ENCODE data around the gene EXOC6B. TPM values are rescaled to one million over a fixed set of nuclear protein-coding genes. Genes with fewer than 3 reads are reported as not detected.

The EXOC6B gene
- total RNA-seq, 1 experiment from 2014 or later = 34.3 TPM

- no peak for TF ChIP-seq EZH2 (IDR thresholded peaks at IDR 0.05; ENCODE audit: low read depth)
- no peak for TF ChIP-seq CTCF (conservative IDR thresholded peaks at IDR 0.05)
- Histone ChIP-seq H3K4me1 (replicated peaks; ENCODE audit: insufficient read depth) (no peaks in the 10 kb centered on the region; the same call in 1 of the 2 replicates), H3K27me3 (ENCODE audit: insufficient read depth, low read depth) (no peaks in the 10 kb centered on the region), H3K4me3 (no peak overlapping the region), H4K20me1 (ENCODE audit: insufficient read depth) (no peaks in the 10 kb centered on the region), H3K79me2 (ENCODE audit: low read depth) (no peaks in the 10 kb centered on the region), H3K4me2 (no peak overlapping the region), H3K9me2 (ENCODE audit: insufficient read depth) (no peaks in the 10 kb centered on the region), H3K36me3 (ENCODE audit: low read depth) (no peaks in the 10 kb centered on the region), H3K9me3 (ENCODE audit: insufficient read depth, low read depth) (no peaks in the 10 kb centered on the region), H3K27ac (no peak overlapping the region), H2AFZ (no peak overlapping the region), H3F3A (ENCODE audit: insufficient read depth, low read depth) (no peaks in the 10 kb centered on the region)
- no TSS peak for BruUV-seq (replicated peaks)
- no peak for DNase-seq
- POLR2A ChIA-PET (ENCODE audit: unreplicated experiment) = no interaction called here
- intact Hi-C loops (cut with micrococcal nuclease; ENCODE audit: unreplicated experiment) = no loop called here
- CTCF ChIA-PET = interaction anchor here (0.6 kb wide), 1 partner anchor 35 kb away, joined by 3 read pairs; no protein-coding TSS in a partner anchor
Measured at GRCh38 chr2:72413716-72414115, 412.1 kb downstream of the EXOC6B start.

- ChIA-PET CTCF (interaction anchor here (0.7 kb wide), 1 partner anchor 168 kb away, joined by 3 read pairs; no protein-coding TSS in a partner anchor), POLR2A (ENCODE audit: unreplicated experiment) (no interaction called here)
- Histone ChIP-seq H3K36me3 (ENCODE audit: low read depth) (no peaks in the 10 kb centered on the region), H3K4me3 (no peak overlapping the region), H3K27ac (no peak overlapping the region), H4K20me1 (ENCODE audit: insufficient read depth) (no peaks in the 10 kb centered on the region), H3F3A (ENCODE audit: insufficient read depth, low read depth) (no peaks in the 10 kb centered on the region), H3K27me3 (ENCODE audit: insufficient read depth, low read depth) (no peaks in the 10 kb centered on the region), H3K79me2 (ENCODE audit: low read depth) (no peaks in the 10 kb centered on the region), H3K9me2 (ENCODE audit: insufficient read depth) (no peaks in the 10 kb centered on the region), H2AFZ (no peak overlapping the region), H3K9me3 (ENCODE audit: insufficient read depth, low read depth) (no peaks in the 10 kb centered on the region), H3K4me1 (replicated peaks; ENCODE audit: insufficient read depth) (no peaks in the 10 kb centered on the region; the same call in 1 of the 2 replicates), H3K4me2 (no peak overlapping the region)
- no peak for TF ChIP-seq EZH2 (IDR thresholded peaks at IDR 0.05; ENCODE audit: low read depth)
- no peak for TF ChIP-seq CTCF (conservative IDR thresholded peaks at IDR 0.05)
- no TSS peak for BruUV-seq (replicated peaks)
- no peak for DNase-seq
- intact Hi-C loops (cut with micrococcal nuclease; ENCODE audit: unreplicated experiment) = no loop called here
Measured at GRCh38 chr2:72412214-72412613, 413.6 kb downstream of the EXOC6B start.

- Histone ChIP-seq H3K4me2 (no peak overlapping the region), H2AFZ (no peak overlapping the region), H3K27ac (no peak overlapping the region), H3K9me3 (ENCODE audit: insufficient read depth, low read depth) (peaks cover 8% of the 10 kb centered on the region; the same call in 1 of the 2 replicates), H3K27me3 (ENCODE audit: insufficient read depth, low read depth) (no peaks in the 10 kb centered on the region), H4K20me1 (ENCODE audit: insufficient read depth) (no peaks in the 10 kb centered on the region), H3K9me2 (ENCODE audit: insufficient read depth) (no peaks in the 10 kb centered on the region), H3F3A (ENCODE audit: insufficient read depth, low read depth) (no peaks in the 10 kb centered on the region), H3K4me3 (no peak overlapping the region), H3K4me1 (replicated peaks; ENCODE audit: insufficient read depth) (no peaks in the 10 kb centered on the region), H3K79me2 (ENCODE audit: low read depth) (no peaks in the 10 kb centered on the region), H3K36me3 (ENCODE audit: low read depth) (no peaks in the 10 kb centered on the region)
- CTCF ChIA-PET = no interaction called here
- POLR2A ChIA-PET (ENCODE audit: unreplicated experiment) = no interaction called here
- no TSS peak for BruUV-seq (replicated peaks)
- DNase-seq = no peak
- intact Hi-C loops (cut with micrococcal nuclease; ENCODE audit: unreplicated experiment) = no loop called here
- TF ChIP-seq CTCF (conservative IDR thresholded peaks at IDR 0.05) (no peak), EZH2 (IDR thresholded peaks at IDR 0.05; ENCODE audit: low read depth) (no peak)
Measured at GRCh38 chr2:72399879-72400278, 426.0 kb downstream of the EXOC6B start.
